K562 (cell line): ENCODE measurements around the gene SLA2. TPM values are rescaled to one million over a fixed set of nuclear protein-coding genes. Genes with fewer than 3 reads are reported as not detected.

ENCODE experiments used
- GABPB1 ChIP-seq: sonication (generic); formaldehyde crosslinking; IDR thresholded peaks from 2 replicates; pipeline ENCODE4 v1.8.0; 2022; ENCODE audit warnings: mild to moderate bottlenecking, missing genetic modification reagents
- JUND ChIP-seq, 2 experiments: IDR thresholded peaks; 2 replicates in 1 of 2; 3 replicates in 1 of 2; pipeline ENCODE4 v1.6.1; 2011; ENCODE audit warnings: borderline replicate concordance in 2 of 2, low read depth in 2 of 2, low read length in 2 of 2, improper control_type of control experiment in 1 of 2, missing biosample characterization in 1 of 2, missing genetic modification characterization in 1 of 2, missing genetic modification reagents in 1 of 2
- KLF16 ChIP-seq: IDR thresholded peaks from 2 replicates; pipeline ENCODE4 v1.6.1; 2016; ENCODE audit warnings: antibody characterized with exemption
- MAZ ChIP-seq, 2 experiments: fragments of 450-650 bp in 1 of 2; sonication (generic) in 1 of 2; formaldehyde crosslinking; IDR thresholded peaks in 1 of 2; conservative IDR thresholded peaks in 1 of 2; 2 replicates each; pipeline versions ENCODE4 v1.4.0 to v1.5.0; 2020; ENCODE audit warnings: mild to moderate bottlenecking in 1 of 2, missing genetic modification reagents in 1 of 2
- NCOA4 ChIP-seq: fragments of 450-650 bp; IDR thresholded peaks from 2 replicates; pipeline ENCODE4 v1.6.1; 2018; ENCODE audit warnings: mild to moderate bottlenecking; ENCODE audit not compliant: partially characterized antibody
- NCOA6 ChIP-seq: fragments of 450-650 bp; IDR thresholded peaks from 2 replicates; pipeline ENCODE4 v1.6.1; 2017; ENCODE audit warnings: mild to moderate bottlenecking
- OTX1 ChIP-seq: fragments of 450-650 bp; formaldehyde crosslinking; IDR thresholded peaks from 2 replicates; pipeline ENCODE4 v1.4.0; 2022; ENCODE audit warnings: mild to moderate bottlenecking
- PHF20 ChIP-seq: fragments of 450-650 bp; IDR thresholded peaks from 2 replicates; pipeline ENCODE4 v1.6.1; 2018; ENCODE audit not compliant: partially characterized antibody
- PHF8 ChIP-seq: fragments of 200-600 bp; sonication (generic); IDR thresholded peaks from 2 replicates; pipeline ENCODE4 v1.6.1; 2012; ENCODE audit warnings: mixed run types, mild to moderate bottlenecking, inconsistent platforms, low read length, moderate library complexity, borderline replicate concordance
- SOX6 ChIP-seq: fragments of 450-650 bp; IDR thresholded peaks from 2 replicates; pipeline ENCODE4 v1.6.1; 2014; ENCODE audit warnings: mild to moderate bottlenecking
- SRF ChIP-seq, 2 experiments: fragments of 250-450, 450-650 bp in 1 of 2; sonication (Bioruptor Pico) in 1 of 2; sonication (generic) in 1 of 2; formaldehyde crosslinking; IDR thresholded peaks; 2 replicates each; pipeline versions ENCODE4 v1.5.0 to v1.5.1; 2020 to 2022; ENCODE audit warnings: mild to moderate bottlenecking in 1 of 2, missing genetic modification reagents in 1 of 2
- TAL1 ChIP-seq: fragments of 450-650 bp; IDR thresholded peaks from 2 replicates; pipeline ENCODE4 v1.6.1; 2016; ENCODE audit warnings: mild to moderate bottlenecking
- ZNF282 ChIP-seq: sonication (generic); formaldehyde crosslinking; IDR thresholded peaks from 2 replicates; pipeline ENCODE4 v1.8.1; 2023; ENCODE audit warnings: missing genetic modification reagents
- polyA plus RNA-seq, 8 experiments: library from polyadenylated mRNA; depleted of rRNA in 4 of 8; stranded (reverse) in 5 of 8; unstranded in 3 of 8; fragments of >200 nt; fragmentation: Nextera tagmentation in 2 of 8; fragmentation: Illumina TruSeq in 1 of 8; extraction: Ambion mirVana in 2 of 8; extraction: Trizol in 1 of 8; gene quantifications; 2 replicates each; pipeline versions ENCODE4 v1.2.1 to v1.2.3, GENCODE V29; 2011 to 2014; ENCODE audit warnings: inconsistent platforms in 1 of 8, missing spikeins in 1 of 8
- total RNA-seq, 7 experiments: library from RNA; depleted of rRNA in 6 of 7; stranded (reverse); fragments of >200 nt in 6 of 7; fragmentation: Illumina TruSeq in 2 of 7; extraction: Trizol in 2 of 7; gene quantifications; 2 replicates each; pipeline versions ENCODE4 v1.2.1 to v1.2.3, GENCODE V29; 2011 to 2021; ENCODE audit warnings: low replicate concordance in 1 of 7
- TF ChIP-seq, protein P1 (sequence below): fragments of 200-800 bp; sonication (Bioruptor generic); IDR thresholded peaks from 2 replicates; pipeline ENCODE4 v1.6.1; 2017; ENCODE audit warnings: missing genetic modification characterization, missing compliant biosample characterization
- TF ChIP-seq, protein P2 (sequence below): sonication (generic); formaldehyde crosslinking; IDR thresholded peaks from 2 replicates; pipeline ENCODE4 v1.8.1; 2023; ENCODE audit warnings: mild to moderate bottlenecking, missing genetic modification reagents
- TF ChIP-seq, protein P3 (sequence below), 2 experiments: fragments of 450-650 bp; IDR thresholded peaks; 2 replicates each; pipeline ENCODE4 v1.6.1; 2018; ENCODE audit warnings: mild to moderate bottlenecking in 2 of 2, low read depth in 1 of 2; ENCODE audit not compliant: partially characterized antibody in 2 of 2
- TF ChIP-seq, protein P4 (sequence below): fragments of 450-650 bp; IDR thresholded peaks from 2 replicates; pipeline ENCODE4 v1.6.1; 2018; ENCODE audit warnings: mild to moderate bottlenecking, low read depth; ENCODE audit not compliant: partially characterized antibody

Gene SLA2
- total and polyA plus RNA-seq, 9 of the 15 experiments (the other 6 are each of a cell fraction or from before 2014, with no cell fraction given), result 0.07 TPM; not detected in 7

DNA sequence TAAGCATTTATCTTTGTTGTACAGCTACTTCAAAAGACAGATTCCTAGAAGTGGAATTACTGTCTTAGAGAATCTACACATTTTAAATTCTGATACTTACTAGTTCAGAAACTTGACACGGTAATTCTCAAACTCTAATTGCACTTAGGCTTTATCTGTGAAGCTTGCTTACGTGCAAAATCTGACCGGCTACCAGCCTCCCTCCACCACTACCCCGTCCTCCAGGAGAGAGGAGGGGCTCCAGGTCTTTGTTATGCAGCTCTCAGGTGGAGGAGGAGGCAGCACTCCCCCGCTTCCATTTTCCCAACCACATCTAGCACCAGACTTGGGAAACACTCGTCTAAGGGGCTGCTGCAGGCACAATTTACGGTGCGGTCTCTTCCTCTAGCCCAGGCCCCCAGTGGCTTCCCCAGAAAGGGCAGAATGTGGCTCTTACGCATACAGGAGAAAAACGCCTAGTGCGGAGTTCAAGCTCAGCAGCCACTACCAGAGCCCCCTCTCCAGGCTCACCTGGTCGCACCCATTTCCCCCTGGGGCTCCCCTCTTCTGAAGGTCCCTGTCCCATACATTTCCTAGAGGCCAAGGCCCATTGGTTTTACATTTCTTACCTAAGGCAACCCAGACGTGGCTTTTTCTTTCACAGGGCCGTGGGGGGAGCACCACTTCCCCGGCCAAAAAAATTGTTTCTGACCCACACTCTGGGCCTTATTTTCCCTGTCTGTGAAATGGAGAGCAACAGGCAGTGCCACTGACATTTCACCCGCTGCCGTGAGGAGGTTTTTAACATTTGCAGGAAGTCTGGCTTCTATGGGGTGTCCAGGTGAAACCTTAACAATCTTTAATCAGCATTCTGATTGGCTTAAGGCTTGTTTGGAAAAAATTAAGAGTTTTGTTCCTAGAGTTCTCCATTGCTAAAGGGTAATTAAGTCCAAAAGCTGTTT lies 74.2 kb downstream of the SLA2 start (continued):
- TF ChIP-seq, protein P1, sequence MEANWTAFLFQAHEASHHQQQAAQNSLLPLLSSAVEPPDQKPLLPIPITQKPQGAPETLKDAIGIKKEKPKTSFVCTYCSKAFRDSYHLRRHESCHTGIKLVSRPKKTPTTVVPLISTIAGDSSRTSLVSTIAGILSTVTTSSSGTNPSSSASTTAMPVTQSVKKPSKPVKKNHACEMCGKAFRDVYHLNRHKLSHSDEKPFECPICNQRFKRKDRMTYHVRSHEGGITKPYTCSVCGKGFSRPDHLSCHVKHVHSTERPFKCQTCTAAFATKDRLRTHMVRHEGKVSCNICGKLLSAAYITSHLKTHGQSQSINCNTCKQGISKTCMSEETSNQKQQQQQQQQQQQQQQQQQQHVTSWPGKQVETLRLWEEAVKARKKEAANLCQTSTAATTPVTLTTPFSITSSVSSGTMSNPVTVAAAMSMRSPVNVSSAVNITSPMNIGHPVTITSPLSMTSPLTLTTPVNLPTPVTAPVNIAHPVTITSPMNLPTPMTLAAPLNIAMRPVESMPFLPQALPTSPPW (CRISPR knock-in tag), result peak; percentile 27; the same call in 1 of the 2 replicates
- TF ChIP-seq TAL1 (0 out of 2 replicates have a peak, but pooled peaks have one; percentile 28), SOX6 (peak; percentile 70), OTX1 (CRISPR knock-in tag) (no peak), SRF (CRISPR knock-in tag; IDR thresholded peaks at IDR 0.05) (no peak), KLF16 (no peak), ZNF282 (CRISPR knock-in tag) (no peak), GABPB1 (CRISPR knock-in tag) (no peak), NCOA4 (no peak), NCOA6 (no peak), PHF20 (no peak), MAZ (CRISPR knock-in tag; conservative IDR thresholded peaks at IDR 0.05 in 1 of 2, IDR thresholded peaks at IDR 0.05 in 1 of 2) (peak in 1 of 2 experiments; percentile 30; a peak in 1 of 4 replicates), JUND (IDR thresholded peaks at IDR 0.05; ENCODE audit: borderline replicate concordance, low read depth, low read length) (no peak), JUND (tag; IDR thresholded peaks at IDR 0.05; ENCODE audit: borderline replicate concordance, low read depth, low read length) (peak; percentile 20; the same call in 1 of the 3 replicates), PHF8 (peak; percentile 21; the same call in 1 of the 2 replicates)
- TF ChIP-seq, protein P2, sequence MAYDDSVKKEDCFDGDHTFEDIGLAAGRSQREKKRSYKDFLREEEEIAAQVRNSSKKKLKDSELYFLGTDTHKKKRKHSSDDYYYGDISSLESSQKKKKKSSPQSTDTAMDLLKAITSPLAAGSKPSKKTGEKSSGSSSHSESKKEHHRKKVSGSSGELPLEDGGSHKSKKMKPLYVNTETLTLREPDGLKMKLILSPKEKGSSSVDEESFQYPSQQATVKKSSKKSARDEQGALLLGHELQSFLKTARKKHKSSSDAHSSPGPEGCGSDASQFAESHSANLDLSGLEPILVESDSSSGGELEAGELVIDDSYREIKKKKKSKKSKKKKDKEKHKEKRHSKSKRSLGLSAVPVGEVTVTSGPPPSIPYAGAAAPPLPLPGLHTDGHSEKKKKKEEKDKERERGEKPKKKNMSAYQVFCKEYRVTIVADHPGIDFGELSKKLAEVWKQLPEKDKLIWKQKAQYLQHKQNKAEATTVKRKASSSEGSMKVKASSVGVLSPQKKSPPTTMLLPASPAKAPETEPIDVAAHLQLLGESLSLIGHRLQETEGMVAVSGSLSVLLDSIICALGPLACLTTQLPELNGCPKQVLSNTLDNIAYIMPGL, result no peak
- TF ChIP-seq, protein P3, sequence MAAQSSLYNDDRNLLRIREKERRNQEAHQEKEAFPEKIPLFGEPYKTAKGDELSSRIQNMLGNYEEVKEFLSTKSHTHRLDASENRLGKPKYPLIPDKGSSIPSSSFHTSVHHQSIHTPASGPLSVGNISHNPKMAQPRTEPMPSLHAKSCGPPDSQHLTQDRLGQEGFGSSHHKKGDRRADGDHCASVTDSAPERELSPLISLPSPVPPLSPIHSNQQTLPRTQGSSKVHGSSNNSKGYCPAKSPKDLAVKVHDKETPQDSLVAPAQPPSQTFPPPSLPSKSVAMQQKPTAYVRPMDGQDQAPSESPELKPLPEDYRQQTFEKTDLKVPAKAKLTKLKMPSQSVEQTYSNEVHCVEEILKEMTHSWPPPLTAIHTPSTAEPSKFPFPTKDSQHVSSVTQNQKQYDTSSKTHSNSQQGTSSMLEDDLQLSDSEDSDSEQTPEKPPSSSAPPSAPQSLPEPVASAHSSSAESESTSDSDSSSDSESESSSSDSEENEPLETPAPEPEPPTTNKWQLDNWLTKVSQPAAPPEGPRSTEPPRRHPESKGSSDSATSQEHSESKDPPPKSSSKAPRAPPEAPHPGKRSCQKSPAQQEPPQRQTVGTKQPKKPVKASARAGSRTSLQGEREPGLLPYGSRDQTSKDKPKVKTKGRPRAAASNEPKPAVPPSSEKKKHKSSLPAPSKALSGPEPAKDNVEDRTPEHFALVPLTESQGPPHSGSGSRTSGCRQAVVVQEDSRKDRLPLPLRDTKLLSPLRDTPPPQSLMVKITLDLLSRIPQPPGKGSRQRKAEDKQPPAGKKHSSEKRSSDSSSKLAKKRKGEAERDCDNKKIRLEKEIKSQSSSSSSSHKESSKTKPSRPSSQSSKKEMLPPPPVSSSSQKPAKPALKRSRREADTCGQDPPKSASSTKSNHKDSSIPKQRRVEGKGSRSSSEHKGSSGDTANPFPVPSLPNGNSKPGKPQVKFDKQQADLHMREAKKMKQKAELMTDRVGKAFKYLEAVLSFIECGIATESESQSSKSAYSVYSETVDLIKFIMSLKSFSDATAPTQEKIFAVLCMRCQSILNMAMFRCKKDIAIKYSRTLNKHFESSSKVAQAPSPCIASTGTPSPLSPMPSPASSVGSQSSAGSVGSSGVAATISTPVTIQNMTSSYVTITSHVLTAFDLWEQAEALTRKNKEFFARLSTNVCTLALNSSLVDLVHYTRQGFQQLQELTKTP (IDR thresholded peaks at IDR 0.05; ENCODE audit: low read depth in 1 of 2, partially characterized antibody in 2 of 2), result no peak
- TF ChIP-seq, protein P4, sequence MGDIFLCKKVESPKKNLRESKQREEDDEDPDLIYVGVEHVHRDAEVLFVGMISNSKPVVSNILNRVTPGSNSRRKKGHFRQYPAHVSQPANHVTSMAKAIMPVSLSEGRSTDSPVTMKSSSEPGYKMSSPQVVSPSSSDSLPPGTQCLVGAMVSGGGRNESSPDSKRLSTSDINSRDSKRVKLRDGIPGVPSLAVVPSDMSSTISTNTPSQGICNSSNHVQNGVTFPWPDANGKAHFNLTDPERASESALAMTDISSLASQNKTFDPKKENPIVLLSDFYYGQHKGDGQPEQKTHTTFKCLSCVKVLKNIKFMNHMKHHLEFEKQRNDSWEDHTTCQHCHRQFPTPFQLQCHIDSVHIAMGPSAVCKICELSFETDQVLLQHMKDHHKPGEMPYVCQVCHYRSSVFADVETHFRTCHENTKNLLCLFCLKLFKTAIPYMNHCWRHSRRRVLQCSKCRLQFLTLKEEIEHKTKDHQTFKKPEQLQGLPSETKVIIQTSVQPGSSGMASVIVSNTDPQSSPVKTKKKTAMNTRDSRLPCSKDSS, result no peak
